Esophagus squamous epithelium (tissue), 4 donors: ENCODE data around the gene MYPN.

ENCODE experiments used
- POLR2A ChIP-seq, 4 donors: fragments of 450-650 bp; IDR thresholded peaks; one replicate each; pipeline ENCODE4 v1.6.1; 2017; ENCODE audit warnings: antibody characterized with exemption in 4 of 4, mild to moderate bottlenecking in 4 of 4, moderate library complexity in 3 of 4
- TF ChIP-seq, protein P1 (sequence below), 6 experiments: fragments of 450-650 bp in 4 of 6; fragments of 200-600 bp in 2 of 6; sonication (generic) in 2 of 6; IDR thresholded peaks; one replicate each; pipeline ENCODE4 v1.5.1; 2016 to 2019; ENCODE audit warnings: antibody characterized with exemption in 6 of 6, mild to moderate bottlenecking in 4 of 6, moderate library complexity in 4 of 6

DNA sequence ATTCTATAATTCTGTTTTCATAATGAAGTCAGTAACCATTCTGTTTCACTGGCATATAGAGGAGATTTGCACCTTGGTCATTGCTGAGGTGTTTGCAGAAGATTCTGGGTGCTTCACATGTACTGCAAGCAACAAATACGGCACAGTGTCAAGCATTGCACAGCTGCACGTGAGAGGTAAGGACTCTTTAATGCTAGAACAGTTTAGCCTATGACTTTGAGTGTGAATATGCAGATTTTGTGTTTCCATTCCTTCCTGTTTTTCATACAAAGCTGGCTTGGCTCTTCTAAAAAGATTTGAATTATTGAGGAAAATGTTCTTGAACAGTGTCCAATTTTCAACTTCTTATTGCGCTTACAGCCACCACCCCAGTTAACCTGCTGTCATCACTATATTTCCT lies 56.4 kb downstream of the MYPN start:
- TF ChIP-seq, protein P1, sequence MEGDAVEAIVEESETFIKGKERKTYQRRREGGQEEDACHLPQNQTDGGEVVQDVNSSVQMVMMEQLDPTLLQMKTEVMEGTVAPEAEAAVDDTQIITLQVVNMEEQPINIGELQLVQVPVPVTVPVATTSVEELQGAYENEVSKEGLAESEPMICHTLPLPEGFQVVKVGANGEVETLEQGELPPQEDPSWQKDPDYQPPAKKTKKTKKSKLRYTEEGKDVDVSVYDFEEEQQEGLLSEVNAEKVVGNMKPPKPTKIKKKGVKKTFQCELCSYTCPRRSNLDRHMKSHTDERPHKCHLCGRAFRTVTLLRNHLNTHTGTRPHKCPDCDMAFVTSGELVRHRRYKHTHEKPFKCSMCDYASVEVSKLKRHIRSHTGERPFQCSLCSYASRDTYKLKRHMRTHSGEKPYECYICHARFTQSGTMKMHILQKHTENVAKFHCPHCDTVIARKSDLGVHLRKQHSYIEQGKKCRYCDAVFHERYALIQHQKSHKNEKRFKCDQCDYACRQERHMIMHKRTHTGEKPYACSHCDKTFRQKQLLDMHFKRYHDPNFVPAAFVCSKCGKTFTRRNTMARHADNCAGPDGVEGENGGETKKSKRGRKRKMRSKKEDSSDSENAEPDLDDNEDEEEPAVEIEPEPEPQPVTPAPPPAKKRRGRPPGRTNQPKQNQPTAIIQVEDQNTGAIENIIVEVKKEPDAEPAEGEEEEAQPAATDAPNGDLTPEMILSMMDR (IDR thresholded peaks at IDR 0.05), result no peak
- TF ChIP-seq POLR2A (IDR thresholded peaks at IDR 0.05), result no peak
